A172 (cell line): ENCODE data around the gene TARM1. TPM values are rescaled to one million over a fixed set of nuclear protein-coding genes. Genes with fewer than 3 reads are reported as not detected.
"Not testable (repeated sequence)": the region's sequence is repeated elsewhere in the genome, so short reads cannot be mapped to it uniquely, and the experiment has no call there.

Source experiments
- DNase-seq: peaks from one replicate; pipeline ENCODE4 v3.0.0-alpha.2; 2015; ENCODE audit warnings: low spot score
- total RNA-seq: library from RNA; depleted of rRNA; stranded (reverse); fragments of >200 nt; shearing (Covaris generic); gene quantifications from 2 replicates; pipeline ENCODE4 v1.2.3, GENCODE V29; 2014

Gene TARM1
- total RNA-seq, 1 experiment from 2014 or later: not detected

GRCh38 chr19:54099903-54100255 lies 18.7 kb upstream of the TARM1 start:
- not testable (repeated sequence) for DNase-seq

- no peak for DNase-seq
These were observed 18.2 kb upstream of the TARM1 start for GRCh38 chr19:54099190-54099902.

- DNase-seq: no peak
These were observed 15.5 kb upstream of the TARM1 start for GRCh38 chr19:54096617-54097106.

GRCh38 chr19:54095859-54096616 lies 14.9 kb upstream of the TARM1 start:
- DNase-seq: not testable (repeated sequence)

GRCh38 chr19:54095136-54095858 lies 14.1 kb upstream of the TARM1 start:
- no peak for DNase-seq

- no peak for DNase-seq
These were observed 13.3 kb upstream of the TARM1 start for GRCh38 chr19:54094426-54095000.

GRCh38 chr19:54084410-54084809 lies 3.2 kb upstream of the TARM1 start:
- DNase-seq: no peak

- DNase-seq: no peak
These were observed 3.8 kb downstream of the TARM1 start for GRCh38 chr19:54077334-54077733.

- no peak for DNase-seq
These were observed 6.3 kb downstream of the TARM1 start for GRCh38 chr19:54074851-54075250.

GRCh38 chr19:54073829-54074228 lies 7.3 kb downstream of the TARM1 start:
- DNase-seq: no peak

- no peak for DNase-seq
These were observed 11.7 kb downstream of the TARM1 start for GRCh38 chr19:54069470-54069869.

GRCh38 chr19:54063350-54064116 lies 17.6 kb downstream of the TARM1 start, which contains the start of gene VSTM1:
Gene VSTM1, minus strand, starts transcription at chr19:54063897. Its CDS starts 120 bp downstream, at chr19:54063777.
- DNase-seq: no peak

GRCh38 chr19:54062643-54063042 lies 18.5 kb downstream of the TARM1 start:
- DNase-seq: no peak

- no peak for DNase-seq
These were observed 33.5 kb downstream of the TARM1 start for GRCh38 chr19:54047616-54048015.

- DNase-seq: no peak
These were observed 35.4 kb downstream of the TARM1 start for GRCh38 chr19:54045771-54046170.

GRCh38 chr19:54042989-54043388 lies 38.2 kb downstream of the TARM1 start:
- DNase-seq: no peak

- peak; percentile 69 for DNase-seq
These were observed 39.1 kb downstream of the TARM1 start for GRCh38 chr19:54041969-54042606.

- no peak for DNase-seq
These were observed 41.2 kb downstream of the TARM1 start for GRCh38 chr19:54040003-54040402.

GRCh38 chr19:54036542-54036941 lies 44.6 kb downstream of the TARM1 start:
- DNase-seq: not testable (repeated sequence)
